ENCODE results near the gene ZMYND8. TPM values are rescaled to one million over a fixed set of nuclear protein-coding genes. Genes with fewer than 3 reads are reported as not detected.

The ZMYND8 gene
- total and polyA plus RNA-seq, 2 donors (not counting 3 experiments of a cell fraction or from before 2014, with no cell fraction given): 30.6 to 75.2 TPM

DNA sequence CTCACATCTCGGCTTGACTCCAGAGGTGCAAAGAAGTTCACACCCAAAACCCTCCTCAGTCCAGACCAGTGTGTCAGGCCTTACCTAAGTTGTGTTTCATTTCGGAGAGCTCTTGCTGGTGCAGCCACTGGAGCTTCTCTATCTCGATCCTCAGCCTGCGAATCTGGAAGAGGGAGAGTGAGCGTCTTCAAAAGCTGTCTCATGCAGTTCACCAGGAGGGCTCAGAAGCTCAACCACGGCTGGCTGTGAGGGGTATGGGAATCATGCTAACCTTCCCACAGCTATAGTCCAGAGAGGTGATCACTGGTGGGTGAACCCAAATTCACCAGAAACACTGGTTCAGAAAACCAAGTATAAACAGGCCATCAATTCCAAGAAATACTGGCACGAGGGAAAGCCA, 129.4 kb downstream of the ZMYND8 start:
- no TSS peak for BruUV-seq (replicated peaks)

More for the DNA sequence above, 129.4 kb downstream of the ZMYND8 start:
- TF ChIP-seq POLR2AphosphoS5 (IDR thresholded peaks at IDR 0.05; ENCODE audit: insufficient read depth, low read depth, low read length) (no peak), GATA2 (IDR thresholded peaks at IDR 0.05; ENCODE audit: insufficient read depth, insufficient read length, low read depth, low read length) (no peak), JUN (IDR thresholded peaks at IDR 0.05; ENCODE audit: borderline replicate concordance, insufficient read depth, insufficient read length, low read depth) (no peak), POLR2A (IDR thresholded peaks at IDR 0.05; ENCODE audit: low read depth, low read length) (no peak), MYC (IDR thresholded peaks at IDR 0.05; ENCODE audit: low read depth, low read length) (no peak), EZH2 (IDR thresholded peaks at IDR 0.05; ENCODE audit: borderline replicate concordance, low read depth, low read length, severe bottlenecking) (no peak), FOS (IDR thresholded peaks at IDR 0.05; ENCODE audit: borderline replicate concordance, insufficient read depth, low read length) (no peak)
- TF ChIP-seq, protein P1, sequence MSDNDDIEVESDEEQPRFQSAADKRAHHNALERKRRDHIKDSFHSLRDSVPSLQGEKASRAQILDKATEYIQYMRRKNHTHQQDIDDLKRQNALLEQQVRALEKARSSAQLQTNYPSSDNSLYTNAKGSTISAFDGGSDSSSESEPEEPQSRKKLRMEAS (IDR thresholded peaks at IDR 0.05; ENCODE audit: insufficient read depth, insufficient read length): no peak
- TF ChIP-seq, protein P2, sequence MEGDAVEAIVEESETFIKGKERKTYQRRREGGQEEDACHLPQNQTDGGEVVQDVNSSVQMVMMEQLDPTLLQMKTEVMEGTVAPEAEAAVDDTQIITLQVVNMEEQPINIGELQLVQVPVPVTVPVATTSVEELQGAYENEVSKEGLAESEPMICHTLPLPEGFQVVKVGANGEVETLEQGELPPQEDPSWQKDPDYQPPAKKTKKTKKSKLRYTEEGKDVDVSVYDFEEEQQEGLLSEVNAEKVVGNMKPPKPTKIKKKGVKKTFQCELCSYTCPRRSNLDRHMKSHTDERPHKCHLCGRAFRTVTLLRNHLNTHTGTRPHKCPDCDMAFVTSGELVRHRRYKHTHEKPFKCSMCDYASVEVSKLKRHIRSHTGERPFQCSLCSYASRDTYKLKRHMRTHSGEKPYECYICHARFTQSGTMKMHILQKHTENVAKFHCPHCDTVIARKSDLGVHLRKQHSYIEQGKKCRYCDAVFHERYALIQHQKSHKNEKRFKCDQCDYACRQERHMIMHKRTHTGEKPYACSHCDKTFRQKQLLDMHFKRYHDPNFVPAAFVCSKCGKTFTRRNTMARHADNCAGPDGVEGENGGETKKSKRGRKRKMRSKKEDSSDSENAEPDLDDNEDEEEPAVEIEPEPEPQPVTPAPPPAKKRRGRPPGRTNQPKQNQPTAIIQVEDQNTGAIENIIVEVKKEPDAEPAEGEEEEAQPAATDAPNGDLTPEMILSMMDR (IDR thresholded peaks at IDR 0.05; ENCODE audit: extremely low read depth in 1 of 2, insufficient read depth in 1 of 2, low read depth in 1 of 2, low read length in 2 of 2): no peak
- no peak for DNase-seq (ENCODE audit: low read depth, low spot score)
- H3K27ac ChIP-seq (ENCODE audit: insufficient read depth, low read depth, low read length): no peak overlapping the region
- POLR2A ChIA-PET: interaction anchor here (1.4 kb wide), 1 partner anchor 9 kb away, joined by 3 read pairs; no protein-coding TSS in a partner anchor
- H3K9me3 ChIP-seq (replicated peaks; ENCODE audit: control insufficient read depth, insufficient read depth, low read length): no peaks in the 10 kb centered on the region
- H3K4me1 ChIP-seq (ENCODE audit: control insufficient read depth, extremely low read depth, insufficient read depth, low read length): no peaks in the 10 kb centered on the region
- no peak overlapping the region for H2AFZ ChIP-seq (ENCODE audit: low read depth, low read length)
- CTCF ChIA-PET: interaction anchor here (1.4 to 1.9 kb wide), 4 partner anchors 31 to 394 kb away, joined by 4 to 12 read pairs (median 5); no protein-coding TSS in a partner anchor
- H3K4me2 ChIP-seq (ENCODE audit: insufficient read depth, low read length): no peak overlapping the region
- no peak overlapping the region for H3K9ac ChIP-seq (replicated peaks; ENCODE audit: extremely low read depth, insufficient read depth, low read length)
- dilution Hi-C loops (cut with MboI; ENCODE audit: extremely low pct_ligation_motif_present, low sequenced_read_pairs): no loop called here
- intact Hi-C loops (cut with micrococcal nuclease): no loop called here
- H4K20me1 ChIP-seq (replicated peaks; ENCODE audit: control insufficient read depth, extremely low read depth, insufficient read depth, low read length): no peaks in the 10 kb centered on the region
- peaks cover 6% of the 10 kb centered on the region for H3K79me2 ChIP-seq (ENCODE audit: control insufficient read depth, insufficient read depth, low read length)
- no peak for FAIRE-seq
- H3K27me3 ChIP-seq (ENCODE audit: control insufficient read depth in 2 of 2, insufficient read depth in 2 of 2, low read length in 2 of 2): no peaks in the 10 kb centered on the region
- no peaks in the 10 kb centered on the region for H3K9me1 ChIP-seq (replicated peaks; ENCODE audit: control insufficient read depth, extremely low read depth, insufficient read depth, low read length)
- no peak overlapping the region for H3K4me3 ChIP-seq (replicated peaks in 1 of 3; ENCODE audit: insufficient read depth in 1 of 3, low read depth in 1 of 3, low read length in 3 of 3)
- peaks cover 29 to 46% of the 10 kb centered on the region in 2 experiments for H3K36me3 ChIP-seq (ENCODE audit: control insufficient read depth in 2 of 2, extremely low read depth in 1 of 2, insufficient read depth in 2 of 2, low read length in 2 of 2)

Measured in endothelial cell of umbilical vein (primary cell).